MM.1S (cell line): ENCODE measurements around the gene DPP10.

Source experiments
- DNase-seq: peaks from one replicate; pipeline ENCODE4 v3.0.0-alpha.2; 2015
- H2AFZ ChIP-seq: fragments of 300-600 bp; sonication (generic); 2 replicates; pipeline ENCODE4 v1.6.0; 2016; ENCODE audit warnings: antibody characterized with exemption, low read length
- H3F3A ChIP-seq: fragments of 300-600 bp; sonication (generic); 2 replicates; pipeline ENCODE4 v1.6.1; 2016; ENCODE audit warnings: mild to moderate bottlenecking, antibody characterized with exemption, low read length, moderate library complexity, mixed read lengths; ENCODE audit not compliant: insufficient read depth
- H3K27ac ChIP-seq: fragments of 300-600 bp; sonication (generic); 2 replicates; pipeline ENCODE4 v1.5.1; 2016; ENCODE audit warnings: mild to moderate bottlenecking, low read length
- H3K27me3 ChIP-seq: fragments of 300-600 bp; sonication (generic); replicated peaks from 2 replicates; pipeline ENCODE4 v1.6.0; 2016; ENCODE audit warnings: low read length; ENCODE audit not compliant: insufficient read depth
- H3K36me3 ChIP-seq: fragments of 300-600 bp; sonication (generic); replicated peaks from 2 replicates; pipeline ENCODE4 v1.6.1; 2016; ENCODE audit warnings: mild to moderate bottlenecking, low read length, mixed read lengths; ENCODE audit not compliant: insufficient read depth
- H3K4me1 ChIP-seq: fragments of 300-600 bp; sonication (generic); 2 replicates; pipeline ENCODE4 v1.6.1; 2016; ENCODE audit warnings: low read length, mixed read lengths
- H3K4me2 ChIP-seq: fragments of 300-600 bp; sonication (generic); 2 replicates; pipeline ENCODE4 v1.6.0; 2016; ENCODE audit warnings: low read depth, low read length
- H3K4me3 ChIP-seq: fragments of 300-600 bp; sonication (generic); 2 replicates; pipeline ENCODE4 v1.5.1; 2016; ENCODE audit warnings: low read length, mixed read lengths
- H3K79me2 ChIP-seq: fragments of 300-600 bp; sonication (generic); 2 replicates; pipeline ENCODE4 v1.6.1; 2016; ENCODE audit warnings: mixed run types, low read length, mixed read lengths
- H3K9ac ChIP-seq: fragments of 300-600 bp; sonication (generic); 2 replicates; pipeline ENCODE4 v1.6.1; 2016; ENCODE audit warnings: low read length, mixed read lengths
- H3K9me2 ChIP-seq: fragments of 300-600 bp; sonication (generic); replicated peaks from 2 replicates; pipeline ENCODE4 v1.6.1; 2016; ENCODE audit warnings: mild to moderate bottlenecking, low read length, mixed read lengths; ENCODE audit not compliant: insufficient read depth
- H3K9me3 ChIP-seq: fragments of 300-600 bp; sonication (generic); replicated peaks from 2 replicates; pipeline ENCODE4 v1.6.1; 2016; ENCODE audit warnings: mild to moderate bottlenecking, low read length, mixed read lengths; ENCODE audit not compliant: insufficient read depth
- H4K20me1 ChIP-seq: fragments of 300-600 bp; sonication (generic); 2 replicates; pipeline ENCODE4 v1.6.1; 2016; ENCODE audit warnings: mild to moderate bottlenecking, low read length, moderate library complexity, mixed read lengths; ENCODE audit not compliant: insufficient read depth
- EZH2 ChIP-seq: fragments of 300-600 bp; sonication (generic); optimal IDR thresholded peaks from 2 replicates; pipeline ENCODE3; 2017; ENCODE audit warnings: low read depth, mild to moderate bottlenecking, antibody characterized with exemption, low read length, mixed read lengths
- EZH2phosphoT487 ChIP-seq: fragments of 300-600 bp; sonication (generic); IDR thresholded peaks from 2 replicates; pipeline ENCODE4 v1.6.1; 2018; ENCODE audit warnings: antibody characterized with exemption, low read length
- TF ChIP-seq, protein P1 (sequence below): fragments of 300-600 bp; sonication (generic); IDR thresholded peaks from 2 replicates; pipeline ENCODE4 v1.5.1; 2016; ENCODE audit warnings: antibody characterized with exemption, low read length, mixed read lengths

Gene DPP10

GRCh38 chr2:114472726-114473125, 30.3 kb downstream of the DPP10 start:
- Histone ChIP-seq H3K9me3 (no peaks in the 10 kb centered on the region), H3K79me2 (no peaks in the 10 kb centered on the region), H3K9me2 (no peaks in the 10 kb centered on the region), H3K27ac (no peak overlapping the region), H3K9ac (no peak overlapping the region), H3K4me3 (no peak overlapping the region), H3K4me2 (no peak overlapping the region), H4K20me1 (no peaks in the 10 kb centered on the region), H3K36me3 (no peaks in the 10 kb centered on the region), H3K4me1 (no peaks in the 10 kb centered on the region), H2AFZ (no peak overlapping the region), H3K27me3 (no peaks in the 10 kb centered on the region), H3F3A (no peaks in the 10 kb centered on the region)
- DNase-seq = no peak
- TF ChIP-seq, protein P1, sequence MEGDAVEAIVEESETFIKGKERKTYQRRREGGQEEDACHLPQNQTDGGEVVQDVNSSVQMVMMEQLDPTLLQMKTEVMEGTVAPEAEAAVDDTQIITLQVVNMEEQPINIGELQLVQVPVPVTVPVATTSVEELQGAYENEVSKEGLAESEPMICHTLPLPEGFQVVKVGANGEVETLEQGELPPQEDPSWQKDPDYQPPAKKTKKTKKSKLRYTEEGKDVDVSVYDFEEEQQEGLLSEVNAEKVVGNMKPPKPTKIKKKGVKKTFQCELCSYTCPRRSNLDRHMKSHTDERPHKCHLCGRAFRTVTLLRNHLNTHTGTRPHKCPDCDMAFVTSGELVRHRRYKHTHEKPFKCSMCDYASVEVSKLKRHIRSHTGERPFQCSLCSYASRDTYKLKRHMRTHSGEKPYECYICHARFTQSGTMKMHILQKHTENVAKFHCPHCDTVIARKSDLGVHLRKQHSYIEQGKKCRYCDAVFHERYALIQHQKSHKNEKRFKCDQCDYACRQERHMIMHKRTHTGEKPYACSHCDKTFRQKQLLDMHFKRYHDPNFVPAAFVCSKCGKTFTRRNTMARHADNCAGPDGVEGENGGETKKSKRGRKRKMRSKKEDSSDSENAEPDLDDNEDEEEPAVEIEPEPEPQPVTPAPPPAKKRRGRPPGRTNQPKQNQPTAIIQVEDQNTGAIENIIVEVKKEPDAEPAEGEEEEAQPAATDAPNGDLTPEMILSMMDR = no peak
- TF ChIP-seq EZH2 (no peak), EZH2phosphoT487 (no peak)

GRCh38 chr2:114488841-114489530, 46.5 kb downstream of the DPP10 start:
- no peak overlapping the region for H3K27ac ChIP-seq
- no peaks in the 10 kb centered on the region for H4K20me1 ChIP-seq
- H2AFZ ChIP-seq = no peak overlapping the region
- H3K9me2 ChIP-seq = 0 out of 2 replicates have a peak, but pooled peaks cover 3% of the 10 kb centered on the region
- TF ChIP-seq EZH2 = no peak
- no peak for TF ChIP-seq EZH2phosphoT487
- TF ChIP-seq, protein P1 = no peak
- no peak overlapping the region for H3K9ac ChIP-seq
- H3K36me3 ChIP-seq = no peaks in the 10 kb centered on the region
- no peak for DNase-seq
- no peaks in the 10 kb centered on the region for H3F3A ChIP-seq
- no peaks in the 10 kb centered on the region for H3K79me2 ChIP-seq
- H3K9me3 ChIP-seq = no peaks in the 10 kb centered on the region
- H3K4me1 ChIP-seq = no peaks in the 10 kb centered on the region
- no peaks in the 10 kb centered on the region for H3K27me3 ChIP-seq
- no peak overlapping the region for H3K4me3 ChIP-seq
- no peak overlapping the region for H3K4me2 ChIP-seq

- Histone ChIP-seq H4K20me1 (no peaks in the 10 kb centered on the region), H3K9me3 (no peaks in the 10 kb centered on the region), H2AFZ (no peak overlapping the region), H3K36me3 (no peaks in the 10 kb centered on the region), H3K27ac (no peak overlapping the region), H3K27me3 (no peaks in the 10 kb centered on the region), H3K4me2 (no peak overlapping the region), H3K79me2 (no peaks in the 10 kb centered on the region), H3K9ac (no peak overlapping the region), H3K9me2 (no peaks in the 10 kb centered on the region), H3K4me1 (no peaks in the 10 kb centered on the region), H3K4me3 (no peak overlapping the region), H3F3A (no peaks in the 10 kb centered on the region)
- DNase-seq = no peak
- TF ChIP-seq EZH2 = no peak
These were observed 52.6 kb downstream of the DPP10 start for GRCh38 chr2:114495046-114495445.

GRCh38 chr2:114496959-114497358, 54.5 kb downstream of the DPP10 start:
- Histone ChIP-seq H4K20me1 (no peaks in the 10 kb centered on the region), H3K27ac (no peak overlapping the region), H3K4me3 (no peak overlapping the region), H3K27me3 (no peaks in the 10 kb centered on the region), H3K36me3 (no peaks in the 10 kb centered on the region), H3K4me1 (no peaks in the 10 kb centered on the region), H3K79me2 (no peaks in the 10 kb centered on the region), H3F3A (no peaks in the 10 kb centered on the region), H3K9ac (no peak overlapping the region), H2AFZ (no peak overlapping the region), H3K4me2 (no peak overlapping the region), H3K9me2 (no peaks in the 10 kb centered on the region), H3K9me3 (no peaks in the 10 kb centered on the region)
- no peak for TF ChIP-seq EZH2
- TF ChIP-seq EZH2phosphoT487 = no peak
- TF ChIP-seq, protein P1 = no peak
- DNase-seq = no peak
